GM21737 (cell line): Measurements from ENCODE around the gene TRAPPC6A.

ENCODE experiments used
- ATAC-seq: cut with Tn5 transposase; IDR thresholded peaks from one replicate; pipeline ENCODE4 v1.9.1; 2021; ENCODE audit warnings: mild to moderate bottlenecking, moderate library complexity; ENCODE audit not compliant: unreplicated experiment

TRAPPC6A gene

GRCh38 chr19:45150180-45150579, 27.9 kb downstream of the TRAPPC6A start:
- ATAC-seq = no peak

DNA sequence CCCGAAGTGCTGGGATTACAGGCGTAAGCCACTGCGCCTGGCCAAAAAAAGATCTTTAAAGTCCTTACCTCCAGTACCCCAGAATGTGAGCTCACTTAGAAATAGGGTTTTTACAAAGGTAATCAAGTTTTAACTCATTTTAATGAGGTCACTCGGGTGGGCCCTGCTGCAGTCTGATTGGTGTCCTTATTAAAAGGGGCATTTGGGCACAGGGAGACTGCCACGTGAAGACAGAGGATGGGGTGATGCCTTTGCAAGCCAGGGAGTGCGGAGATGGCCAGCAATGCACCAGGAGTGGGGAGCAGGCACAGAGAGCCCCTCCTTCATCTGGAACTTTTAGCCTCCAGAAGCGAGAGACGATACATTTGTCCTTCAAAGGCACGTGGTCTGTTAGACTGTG, 28.9 kb downstream of the TRAPPC6A start:
- ATAC-seq = no peak

GRCh38 chr19:45147835-45148676, 30.0 kb downstream of the TRAPPC6A start:
- no peak for ATAC-seq

DNA sequence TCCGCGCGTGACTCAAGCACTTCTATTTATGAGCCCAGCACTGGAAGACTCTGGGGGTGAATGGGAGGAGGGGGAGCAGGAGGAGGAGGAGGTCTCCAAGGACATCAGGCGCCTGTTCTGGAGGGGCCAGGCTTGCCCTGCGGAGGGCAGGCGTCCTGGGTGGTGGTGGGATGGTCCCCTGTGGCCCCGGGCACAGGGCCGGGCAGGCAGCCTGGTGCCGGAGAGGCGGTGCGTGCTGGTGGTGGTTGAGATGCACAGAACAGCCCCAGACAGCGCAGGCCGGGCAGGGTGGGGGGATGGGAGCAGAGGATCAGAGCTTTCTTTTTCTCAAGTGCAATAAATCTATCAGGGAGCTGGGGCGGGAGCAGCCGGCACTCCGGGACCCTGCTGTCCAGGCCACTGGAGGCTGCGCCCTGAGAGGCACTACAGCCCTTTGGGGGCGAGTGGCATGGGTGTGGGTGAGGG, 31.3 kb downstream of the TRAPPC6A start:
- no peak for ATAC-seq

GRCh38 chr19:45146251-45146650, 31.8 kb downstream of the TRAPPC6A start:
- ATAC-seq = no peak

GRCh38 chr19:45145270-45146189, 32.5 kb downstream of the TRAPPC6A start:
- no peak for ATAC-seq

DNA sequence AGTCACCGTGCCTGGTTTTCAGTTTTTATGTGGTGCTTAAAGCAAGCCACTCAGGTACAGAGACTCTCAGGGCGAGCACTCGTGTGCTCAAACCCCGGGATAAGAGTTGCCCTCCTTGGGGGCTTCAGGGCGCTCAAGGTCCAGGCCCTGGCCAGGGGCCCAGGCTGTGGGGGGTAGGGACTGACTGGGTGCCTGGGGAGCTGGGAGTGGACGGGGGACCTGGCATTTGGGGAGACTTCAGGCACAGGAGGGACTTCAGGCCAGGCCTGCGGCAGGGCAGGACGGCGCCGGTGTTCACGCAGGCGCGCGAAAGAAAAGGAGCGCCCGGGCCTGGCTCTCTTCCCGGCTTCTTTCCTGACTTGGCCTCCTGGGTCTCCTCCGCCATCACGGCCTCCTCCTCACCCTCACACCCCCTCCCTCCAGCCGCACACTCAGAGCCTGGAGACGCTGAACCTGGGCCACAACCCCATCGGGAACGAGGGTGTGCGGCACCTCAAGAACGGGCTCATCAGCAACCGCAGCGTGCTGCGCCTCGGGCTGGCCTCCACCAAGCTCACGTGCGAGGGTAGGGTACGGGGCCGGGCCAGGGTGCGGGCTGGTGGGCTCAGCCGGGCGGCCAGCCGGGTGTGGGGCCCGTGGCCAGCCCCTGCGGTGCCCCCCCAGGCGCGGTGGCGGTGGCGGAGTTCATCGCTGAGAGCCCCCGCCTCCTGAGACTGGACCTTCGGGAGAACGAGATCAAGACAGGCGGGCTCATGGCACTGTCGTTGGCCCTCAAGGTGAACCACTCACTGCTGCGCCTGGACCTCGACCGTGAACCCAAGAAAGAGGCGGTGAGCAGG, 33.4 kb downstream of the TRAPPC6A start:
- no peak for ATAC-seq

- no peak for ATAC-seq
Measured at GRCh38 chr19:45142726-45143110, 35.3 kb downstream of the TRAPPC6A start.

DNA sequence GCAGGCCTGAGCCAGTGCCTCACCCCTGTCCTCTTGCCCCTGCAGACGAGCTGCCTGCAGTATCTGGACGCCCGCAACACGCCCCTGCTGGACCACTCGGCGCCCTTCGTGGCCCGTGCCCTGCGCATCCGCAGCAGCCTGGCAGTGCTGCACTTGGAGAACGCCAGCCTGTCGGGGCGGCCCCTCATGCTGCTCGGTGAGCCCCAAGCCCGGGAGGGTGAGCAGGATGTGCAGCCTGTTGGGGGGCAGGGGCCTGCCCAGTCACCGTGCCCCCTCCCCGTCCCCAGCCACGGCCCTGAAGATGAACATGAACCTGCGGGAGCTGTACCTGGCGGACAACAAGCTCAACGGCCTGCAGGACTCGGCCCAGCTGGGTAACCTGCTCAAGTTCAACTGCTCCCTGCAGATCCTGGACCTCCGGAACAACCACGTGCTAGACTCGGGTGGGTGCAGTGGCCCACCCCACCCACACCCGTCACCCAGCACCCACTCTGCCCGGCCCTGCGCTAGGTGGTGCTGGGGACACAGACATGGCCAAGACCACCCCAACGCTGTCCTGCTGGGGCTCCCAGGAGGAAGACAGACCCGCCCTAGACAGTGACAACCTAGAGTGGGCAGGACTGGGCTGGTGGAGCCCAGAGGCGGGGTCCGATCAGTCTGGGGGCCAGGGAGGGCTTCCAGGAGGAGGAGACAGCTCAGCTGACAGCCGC, 35.9 kb downstream of the TRAPPC6A start:
- ATAC-seq = no peak

DNA sequence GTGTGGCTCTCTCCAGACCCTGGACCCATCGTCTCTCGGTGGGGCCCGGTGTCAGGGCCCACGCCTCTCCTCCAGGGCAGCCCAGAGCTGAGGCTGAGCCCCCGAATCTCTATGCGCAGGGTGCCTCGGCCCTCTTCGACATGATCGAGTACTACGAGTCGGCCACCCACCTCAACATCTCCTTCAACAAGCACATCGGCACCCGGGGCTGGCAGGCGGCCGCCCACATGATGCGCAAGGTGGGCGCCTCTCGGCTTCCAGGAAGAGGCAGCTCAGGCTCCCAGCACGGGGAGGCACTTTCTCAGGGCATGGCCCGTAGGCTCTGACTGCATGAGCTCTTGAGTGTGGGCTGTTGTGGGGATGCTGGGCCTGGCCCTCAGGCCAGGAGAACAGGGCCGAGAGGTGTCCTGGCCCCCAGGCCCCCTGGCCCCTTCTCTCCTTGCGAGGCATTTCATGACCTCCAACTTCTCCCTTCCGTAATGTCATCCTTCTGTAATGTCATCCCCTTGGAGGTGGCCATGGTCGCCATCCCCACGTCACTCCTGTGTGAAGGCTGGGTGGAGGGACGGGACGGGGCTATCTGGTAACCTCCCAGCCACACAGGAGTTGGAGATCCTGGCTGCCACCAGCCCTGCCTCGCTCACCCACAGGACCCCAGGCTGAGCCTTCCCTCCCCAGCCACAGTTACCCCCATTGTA, 36.7 kb downstream of the TRAPPC6A start:
- ATAC-seq = no peak

DNA sequence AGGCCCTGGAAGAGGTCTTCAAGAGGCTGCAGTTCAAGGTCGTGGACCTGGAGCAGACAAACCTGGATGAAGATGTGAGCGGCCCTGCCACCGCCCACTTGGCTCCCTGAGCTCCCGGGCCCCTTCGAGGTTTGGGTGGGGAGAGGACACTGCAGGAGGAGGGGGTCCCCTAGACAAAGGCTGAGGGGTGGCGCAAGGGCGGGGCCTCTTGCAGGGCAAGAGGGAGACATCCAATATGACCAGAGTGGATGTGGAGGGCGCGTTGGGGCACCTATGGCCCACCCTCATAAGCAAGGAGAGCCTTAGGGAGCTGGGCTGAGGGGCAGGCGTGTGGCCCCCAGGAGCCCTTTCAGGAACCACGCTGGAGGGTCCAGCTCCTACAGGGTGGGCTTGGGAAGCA, 37.5 kb downstream of the TRAPPC6A start:
- no peak for ATAC-seq

GRCh38 chr19:45140144-45140503, 37.9 kb downstream of the TRAPPC6A start:
- ATAC-seq = no peak

DNA sequence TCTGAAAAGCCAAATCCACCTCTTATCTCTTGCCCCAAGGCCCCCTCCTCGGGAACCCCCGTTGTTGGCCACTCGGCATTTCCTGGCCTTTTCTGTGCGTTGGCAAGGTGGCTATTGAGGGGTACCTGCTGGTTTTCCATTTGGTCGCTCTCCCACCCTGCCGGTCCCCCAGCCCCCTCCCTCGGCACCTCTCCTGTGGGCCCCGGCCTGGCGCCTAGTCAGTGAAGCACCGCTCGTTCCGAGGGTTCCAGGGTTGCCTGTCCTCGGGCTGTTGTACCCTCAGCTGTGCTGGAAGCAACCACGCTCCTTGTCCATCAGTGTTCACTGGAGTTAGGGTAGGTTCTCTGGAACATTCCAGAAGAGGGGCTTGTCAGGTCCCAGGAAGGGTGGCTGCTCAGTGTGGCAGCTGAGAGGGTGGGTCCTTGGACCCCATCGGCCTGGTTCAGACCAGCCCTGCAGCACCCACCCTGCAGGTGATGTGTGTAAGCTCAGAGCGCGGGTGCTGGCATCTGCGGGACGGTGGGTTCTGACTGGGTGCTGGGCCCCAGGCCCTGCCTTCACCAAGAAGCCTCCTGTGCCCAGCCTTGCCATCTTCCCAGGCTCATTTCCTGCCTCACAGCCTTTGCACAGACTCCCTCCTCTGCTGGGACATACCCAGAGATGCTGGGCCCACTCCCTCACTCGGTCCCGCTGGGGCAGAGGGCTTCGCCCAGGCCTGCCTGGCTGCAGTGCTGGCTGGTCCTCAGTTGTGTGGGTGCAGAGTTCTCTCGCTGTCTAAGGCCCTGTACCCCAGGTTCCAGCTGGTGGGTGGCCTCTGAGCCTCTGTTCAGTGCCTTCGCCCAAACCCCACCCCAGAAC, 38.5 kb downstream of the TRAPPC6A start:
- ATAC-seq = no peak

DNA sequence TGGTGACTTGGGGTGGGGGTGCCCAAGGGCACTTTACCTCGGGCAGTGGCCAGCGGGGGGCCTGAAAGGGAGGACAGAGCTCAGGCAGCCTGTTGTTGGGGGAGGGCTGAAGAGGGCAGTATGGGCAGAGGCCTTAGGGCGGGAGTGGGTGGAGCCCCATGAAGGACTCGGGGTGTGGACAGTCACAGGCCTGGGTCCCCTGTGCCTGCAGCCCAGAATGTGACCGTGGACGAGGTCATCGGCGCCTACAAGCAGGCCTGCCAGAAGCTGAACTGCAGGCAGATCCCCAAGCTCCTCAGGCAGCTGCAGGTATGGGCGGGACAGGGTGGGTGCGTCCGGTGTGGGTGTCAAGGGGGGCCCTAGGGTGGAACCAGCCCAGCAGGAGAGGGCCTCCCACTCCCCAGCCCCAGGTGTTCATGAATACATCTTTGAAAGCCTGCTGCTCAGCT, 39.7 kb downstream of the TRAPPC6A start:
- no peak for ATAC-seq

GRCh38 chr19:45137179-45137761, 40.8 kb downstream of the TRAPPC6A start:
- ATAC-seq = peak; percentile 65

- ATAC-seq = no peak
Measured at GRCh38 chr19:45136507-45137178, 41.4 kb downstream of the TRAPPC6A start.

- ATAC-seq = no peak
Measured at GRCh38 chr19:45135176-45135885, 42.7 kb downstream of the TRAPPC6A start.
